HAP-1 (cell line): ENCODE results near the gene CROCC2.
A peak's percentile ranks its signal among the peaks of the same experiment; 100 is the strongest.

Experiments used
- DNase-seq, 2 experiments: peaks; one replicate each; pipeline ENCODE4 v3.0.0-alpha.2; 2016 to 2020; ENCODE audit warnings: low spot score in 2 of 2
- H3K27me3 ChIP-seq: fragments of 250-450 bp; sonication (Bioruptor Pico); 2 replicates; pipeline ENCODE4 v1.5.1; 2020; ENCODE audit warnings: low read depth, mild to moderate bottlenecking, moderate library complexity
- H3K36me3 ChIP-seq: fragments of 250-450 bp; sonication (Bioruptor Pico); replicated peaks from 2 replicates; pipeline ENCODE4 v1.5.1; 2020; ENCODE audit warnings: mild to moderate bottlenecking
- H3K4me1 ChIP-seq: fragments of 250-450 bp; sonication (Bioruptor Pico); 2 replicates; pipeline ENCODE4 v1.5.1; 2020; ENCODE audit warnings: mild to moderate bottlenecking
- H3K4me3 ChIP-seq: fragments of 250-450 bp; sonication (Bioruptor Pico); 2 replicates; pipeline ENCODE4 v1.5.1; 2020; ENCODE audit warnings: mild to moderate bottlenecking, moderate library complexity
- H3K9me3 ChIP-seq: fragments of 250-450 bp; sonication (Bioruptor Pico); 2 replicates; pipeline ENCODE4 v1.5.1; 2020; ENCODE audit warnings: mild to moderate bottlenecking, moderate library complexity
- in situ Hi-C: fragments of 300-500 bp; cut with MboI; formaldehyde crosslinking; loops from 3 replicates; pipeline ENCODE4 v1.14.3; 2020; ENCODE audit warnings: low sequenced_read_pairs, inconsistent platforms, mixed read lengths

CROCC2 gene

DNA sequence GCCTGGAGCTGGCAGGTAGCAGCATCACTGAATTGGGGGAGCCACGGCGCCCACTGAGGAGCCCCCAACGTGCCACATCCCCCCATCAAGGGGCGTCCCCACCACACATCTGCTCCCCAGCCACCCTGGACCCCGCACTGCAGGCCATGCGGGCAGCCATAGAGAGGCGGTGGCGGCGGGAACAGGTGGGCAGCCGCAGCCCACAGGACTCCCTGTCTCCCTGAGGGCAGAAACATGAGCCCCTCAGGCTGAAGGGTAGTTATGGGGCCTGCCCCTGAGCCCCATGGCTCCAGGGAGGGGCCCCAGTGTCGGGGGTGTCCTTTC is 26.6 kb downstream of the CROCC2 start:
- in situ Hi-C loops, result no loop called here
- H3K36me3 ChIP-seq, result no peaks in the 10 kb centered on the region
- peak in 1 of 2 experiments; percentile 3 for DNase-seq

GRCh38 chr2:240933048-240933965 is 27.2 kb downstream of the CROCC2 start:
- Histone ChIP-seq H3K36me3 (no peaks in the 10 kb centered on the region), H3K9me3 (no peaks in the 10 kb centered on the region), H3K27me3 (peaks cover 5% of the 10 kb centered on the region; the same call in 1 of the 2 replicates), H3K4me3 (no peak overlapping the region), H3K4me1 (no peaks in the 10 kb centered on the region)
- peak in 1 of 2 experiments; percentile 6 for DNase-seq
- in situ Hi-C loops, result no loop called here

More for the DNA sequence above, 26.6 kb downstream of the CROCC2 start:
- no peak overlapping the region for H3K4me3 ChIP-seq
- H3K27me3 ChIP-seq, result peaks cover 5% of the 10 kb centered on the region; the same call in 1 of the 2 replicates
- no peaks in the 10 kb centered on the region for H3K4me1 ChIP-seq
- no peaks in the 10 kb centered on the region for H3K9me3 ChIP-seq

DNA sequence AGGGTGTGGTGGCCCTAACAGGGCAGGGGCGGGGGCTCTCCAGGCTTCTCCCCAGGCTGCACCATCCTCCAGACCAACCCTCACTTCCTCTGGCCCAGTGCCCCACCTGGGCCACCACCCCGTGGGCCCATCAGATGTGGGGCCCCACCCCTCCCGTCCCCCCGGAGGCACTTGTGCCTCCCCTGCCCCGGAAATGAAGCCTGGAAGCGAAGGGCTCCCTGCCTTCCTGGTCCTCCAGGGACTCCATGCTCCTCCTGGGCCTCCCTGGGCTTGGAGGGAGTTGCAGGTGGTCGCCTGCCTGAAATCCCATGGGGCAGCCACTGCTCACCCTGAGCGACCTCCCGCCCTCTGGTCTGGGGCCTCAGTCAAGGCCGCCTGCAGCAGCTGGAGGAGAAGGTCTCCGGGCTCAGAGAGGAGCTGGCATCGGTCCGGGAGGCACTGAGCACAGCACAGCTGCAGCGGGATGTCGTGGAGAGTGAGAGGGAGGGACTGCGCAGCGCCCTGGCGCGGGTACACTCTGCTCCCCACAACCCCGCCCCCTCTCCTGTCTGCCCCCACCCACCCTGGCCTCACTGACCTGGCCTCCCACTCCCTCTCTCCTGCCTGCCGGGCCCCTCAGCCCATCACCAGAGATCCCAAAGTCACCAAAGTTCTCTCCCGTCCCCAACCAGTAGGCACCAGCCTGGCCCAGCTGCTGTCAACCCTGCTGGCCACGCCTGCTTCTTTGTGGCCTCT is 28.0 kb downstream of the CROCC2 start:
- H3K27me3 ChIP-seq, result peaks cover 8% of the 10 kb centered on the region
- H3K4me3 ChIP-seq, result no peak overlapping the region
- no peaks in the 10 kb centered on the region for H3K4me1 ChIP-seq
- no peaks in the 10 kb centered on the region for H3K9me3 ChIP-seq
- in situ Hi-C loops, result no loop called here
- DNase-seq, result peak in 1 of 2 experiments; percentile 6
- no peaks in the 10 kb centered on the region for H3K36me3 ChIP-seq

DNA sequence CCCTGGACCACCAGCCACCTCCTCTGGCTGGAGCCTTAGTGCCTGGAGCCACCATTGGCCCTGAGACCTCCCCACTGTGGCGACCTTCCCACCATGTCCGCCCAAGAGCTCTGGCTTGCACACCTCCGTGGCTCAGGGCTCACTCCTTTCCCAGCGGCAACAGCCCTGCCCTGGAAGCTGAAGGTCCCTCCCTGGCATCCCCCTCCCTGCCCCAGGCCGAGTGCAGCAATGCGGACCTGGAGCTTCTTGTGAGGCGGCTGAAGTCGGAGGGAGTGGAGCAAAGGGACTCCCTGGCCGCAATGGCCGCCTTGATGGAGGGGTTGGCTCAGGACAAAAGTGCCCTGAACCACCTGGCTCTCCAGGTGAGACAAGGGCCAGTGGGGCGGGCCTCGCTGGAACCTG is 28.6 kb downstream of the CROCC2 start:
- H3K4me1 ChIP-seq, result no peaks in the 10 kb centered on the region
- in situ Hi-C loops, result no loop called here

GRCh38 chr2:240935103-240935876 is 29.2 kb downstream of the CROCC2 start:
- no peaks in the 10 kb centered on the region for H3K9me3 ChIP-seq
- DNase-seq, result peak in 1 of 2 experiments; percentile 5
- H3K27me3 ChIP-seq, result peaks cover 11% of the 10 kb centered on the region
- H3K4me3 ChIP-seq, result no peak overlapping the region
- in situ Hi-C loops, result no loop called here
- no peaks in the 10 kb centered on the region for H3K36me3 ChIP-seq
- no peaks in the 10 kb centered on the region for H3K4me1 ChIP-seq

More for the DNA sequence above, 28.6 kb downstream of the CROCC2 start:
- Histone ChIP-seq H3K4me3 (no peak overlapping the region), H3K27me3 (peaks cover 8% of the 10 kb centered on the region), H3K36me3 (no peaks in the 10 kb centered on the region), H3K9me3 (no peaks in the 10 kb centered on the region)
- peak in 1 of 2 experiments; percentile 5 for DNase-seq

DNA sequence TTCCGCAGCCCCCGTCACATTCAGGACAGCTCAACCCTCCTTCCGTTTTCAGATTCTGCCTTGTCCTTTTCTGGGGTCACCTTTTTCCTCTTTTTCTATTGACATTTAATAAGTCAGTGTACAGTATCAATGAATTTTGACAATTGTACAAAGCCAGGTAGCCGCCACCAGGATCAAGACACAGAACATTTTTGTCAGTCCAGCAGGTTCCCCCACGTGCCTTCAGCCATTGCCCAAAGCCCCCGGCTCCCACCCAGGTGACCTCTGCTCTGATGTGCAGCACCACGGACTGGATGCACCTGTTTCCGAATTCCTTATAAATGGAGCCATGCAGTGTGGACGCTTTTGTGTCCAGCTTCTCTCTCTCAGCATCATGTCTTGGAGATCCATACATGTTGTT is 30.0 kb downstream of the CROCC2 start:
- in situ Hi-C loops, result no loop called here
- peaks cover 10% of the 10 kb centered on the region for H3K27me3 ChIP-seq
- H3K4me1 ChIP-seq, result no peaks in the 10 kb centered on the region
- H3K36me3 ChIP-seq, result no peaks in the 10 kb centered on the region
- no peaks in the 10 kb centered on the region for H3K9me3 ChIP-seq
- DNase-seq, result no peak
- H3K4me3 ChIP-seq, result no peak overlapping the region

- Histone ChIP-seq H3K4me1 (no peaks in the 10 kb centered on the region), H3K36me3 (no peaks in the 10 kb centered on the region), H3K27me3 (peaks cover 2% of the 10 kb centered on the region), H3K9me3 (no peaks in the 10 kb centered on the region), H3K4me3 (no peak overlapping the region)
- in situ Hi-C loops, result no loop called here
- DNase-seq, result peak in 1 of 2 experiments; percentile 4
Measured at GRCh38 chr2:240946046-240946445, 39.9 kb downstream of the CROCC2 start.

- H3K36me3 ChIP-seq, result no peaks in the 10 kb centered on the region
- H3K9me3 ChIP-seq, result no peaks in the 10 kb centered on the region
- H3K27me3 ChIP-seq, result no peaks in the 10 kb centered on the region
- H3K4me1 ChIP-seq, result no peaks in the 10 kb centered on the region
- H3K4me3 ChIP-seq, result no peak overlapping the region
- DNase-seq, result peak in 1 of 2 experiments; percentile 6
- in situ Hi-C loops, result no loop called here
Measured at GRCh38 chr2:240946654-240947053, 40.5 kb downstream of the CROCC2 start.

GRCh38 chr2:240947176-240947575 is 41.0 kb downstream of the CROCC2 start:
- peak in 1 of 2 experiments; percentile 5 for DNase-seq
- in situ Hi-C loops, result no loop called here
- no peaks in the 10 kb centered on the region for H3K9me3 ChIP-seq
- no peak overlapping the region for H3K4me3 ChIP-seq
- H3K36me3 ChIP-seq, result no peaks in the 10 kb centered on the region
- H3K27me3 ChIP-seq, result no peaks in the 10 kb centered on the region
- no peaks in the 10 kb centered on the region for H3K4me1 ChIP-seq

GRCh38 chr2:240947607-240948006 is 41.5 kb downstream of the CROCC2 start:
- no peak overlapping the region for H3K4me3 ChIP-seq
- H3K36me3 ChIP-seq, result no peaks in the 10 kb centered on the region
- peak in 1 of 2 experiments; percentile 3 for DNase-seq
- no peaks in the 10 kb centered on the region for H3K27me3 ChIP-seq
- no peaks in the 10 kb centered on the region for H3K4me1 ChIP-seq
- in situ Hi-C loops, result no loop called here
- no peaks in the 10 kb centered on the region for H3K9me3 ChIP-seq

DNA sequence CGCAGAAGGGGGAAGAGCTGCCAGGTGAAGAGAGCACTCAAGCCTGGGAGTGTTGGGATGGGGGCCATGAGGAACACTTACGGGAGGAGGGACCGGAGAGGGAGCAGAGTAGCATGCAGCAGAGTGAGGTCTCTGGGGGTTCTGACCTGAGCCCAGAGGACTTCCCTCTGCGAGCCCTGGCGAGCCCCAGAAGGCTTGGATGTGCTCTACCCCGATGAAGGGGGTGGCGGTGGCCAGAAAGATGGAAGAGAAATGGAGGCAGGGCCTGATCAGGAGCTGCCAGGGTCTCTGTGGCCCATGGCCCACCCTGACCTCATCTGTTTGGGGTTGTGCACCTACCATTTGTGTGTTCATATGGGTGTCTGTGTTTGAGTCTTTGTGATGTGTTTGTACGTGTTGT is 42.0 kb downstream of the CROCC2 start:
- no peaks in the 10 kb centered on the region for H3K4me1 ChIP-seq
- no peaks in the 10 kb centered on the region for H3K27me3 ChIP-seq
- DNase-seq, result peak in 1 of 2 experiments; percentile 3
- H3K36me3 ChIP-seq, result no peaks in the 10 kb centered on the region
- H3K4me3 ChIP-seq, result no peak overlapping the region
- in situ Hi-C loops, result no loop called here
- no peaks in the 10 kb centered on the region for H3K9me3 ChIP-seq

DNA sequence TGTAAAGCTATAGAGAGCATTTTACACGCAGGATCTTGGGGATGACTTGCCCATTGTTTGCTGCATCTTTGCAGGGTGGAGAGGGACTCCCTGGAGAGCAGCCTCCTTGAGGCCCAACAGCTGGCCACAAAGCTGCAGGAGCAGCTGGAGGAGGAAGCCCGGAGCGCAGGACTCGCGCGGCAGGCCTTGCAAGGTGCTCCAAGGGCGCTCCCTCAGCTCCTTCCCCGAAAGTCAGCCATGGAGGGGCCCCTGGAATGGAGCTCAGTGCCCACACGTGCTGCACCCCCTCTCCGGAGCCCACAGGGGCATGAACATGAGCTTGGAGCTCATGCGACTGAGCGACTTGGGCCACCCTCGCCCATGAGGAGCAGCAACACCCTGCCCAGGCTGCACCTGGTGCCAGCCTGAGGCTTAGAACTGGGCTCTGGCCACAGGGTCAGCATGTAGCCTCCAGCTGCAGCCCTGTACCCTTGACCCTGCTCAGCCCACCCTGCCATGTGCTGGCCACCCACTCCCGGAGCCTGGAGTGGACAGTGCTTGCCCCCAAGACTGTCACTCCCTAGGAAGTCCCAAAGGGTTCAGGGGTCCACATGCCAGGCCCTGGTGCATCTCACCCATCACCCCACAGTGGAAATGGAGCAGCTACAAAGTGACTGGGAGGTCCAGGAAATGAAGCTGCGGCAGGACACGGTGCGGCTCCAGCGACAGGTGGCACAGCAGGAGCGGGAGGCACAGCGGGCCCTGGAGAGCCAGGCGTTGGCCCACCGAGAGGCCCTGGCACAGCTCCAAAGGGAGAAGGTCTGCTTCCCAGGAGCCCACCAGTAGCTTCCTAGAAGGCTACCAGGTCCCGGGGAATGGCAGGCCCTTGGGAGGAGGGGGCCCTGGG is 43.0 kb downstream of the CROCC2 start:
- H3K4me1 ChIP-seq, result no peaks in the 10 kb centered on the region
- H3K4me3 ChIP-seq, result no peak overlapping the region
- H3K27me3 ChIP-seq, result peaks cover 5% of the 10 kb centered on the region; the same call in 1 of the 2 replicates
- in situ Hi-C loops, result no loop called here
- H3K9me3 ChIP-seq, result no peaks in the 10 kb centered on the region
- peak in 1 of 2 experiments; percentile 4 for DNase-seq
- H3K36me3 ChIP-seq, result no peaks in the 10 kb centered on the region
